GM18519 (cell line): ENCODE data around the gene COBL.

Source experiments
- ATAC-seq: cut with Tn5 transposase; IDR thresholded peaks from one replicate; pipeline ENCODE4 v1.9.1; 2021; ENCODE audit warnings: mild to moderate bottlenecking, moderate library complexity; ENCODE audit not compliant: unreplicated experiment, low FRiP score

The COBL gene

GRCh38 chr7:51033727-51034520, 282.7 kb downstream of the COBL start:
- ATAC-seq: no peak

GRCh38 chr7:51031791-51032515, 284.7 kb downstream of the COBL start:
- no peak for ATAC-seq

- ATAC-seq: no peak
Observed at GRCh38 chr7:51031216-51031615, 285.4 kb downstream of the COBL start.

GRCh38 chr7:51029701-51030191, 286.9 kb downstream of the COBL start:
- no peak for ATAC-seq

- ATAC-seq: no peak
Observed at GRCh38 chr7:51029131-51029530, 287.5 kb downstream of the COBL start.

- no peak for ATAC-seq
Observed at GRCh38 chr7:51027935-51028830, 288.4 kb downstream of the COBL start.

GRCh38 chr7:51027106-51027934, 289.3 kb downstream of the COBL start:
- ATAC-seq: no peak

- ATAC-seq: no peak
Observed at GRCh38 chr7:51026341-51026740, 290.3 kb downstream of the COBL start.

GRCh38 chr7:51025668-51026067, 290.9 kb downstream of the COBL start:
- ATAC-seq: no peak

GRCh38 chr7:51024867-51025266, 291.7 kb downstream of the COBL start:
- no peak for ATAC-seq

- ATAC-seq: no peak
Observed at GRCh38 chr7:51023547-51023946, 293.1 kb downstream of the COBL start.

- no peak for ATAC-seq
Observed at GRCh38 chr7:51022821-51023220, 293.8 kb downstream of the COBL start.

GRCh38 chr7:51021906-51022570, 294.6 kb downstream of the COBL start:
- no peak for ATAC-seq

GRCh38 chr7:51020944-51021343, 295.7 kb downstream of the COBL start:
- no peak for ATAC-seq

GRCh38 chr7:51019891-51020870, 296.4 kb downstream of the COBL start:
- no peak for ATAC-seq

- ATAC-seq: no peak
Observed at GRCh38 chr7:51019191-51019844, 297.3 kb downstream of the COBL start.
